ENCODE results near the gene DNMT1. TPM values are rescaled to one million over a fixed set of nuclear protein-coding genes. Genes with fewer than 3 reads are reported as not detected.

Gene DNMT1
- total RNA-seq, 2 experiments from 2014 or later, result 372 to 379 TPM

DNA sequence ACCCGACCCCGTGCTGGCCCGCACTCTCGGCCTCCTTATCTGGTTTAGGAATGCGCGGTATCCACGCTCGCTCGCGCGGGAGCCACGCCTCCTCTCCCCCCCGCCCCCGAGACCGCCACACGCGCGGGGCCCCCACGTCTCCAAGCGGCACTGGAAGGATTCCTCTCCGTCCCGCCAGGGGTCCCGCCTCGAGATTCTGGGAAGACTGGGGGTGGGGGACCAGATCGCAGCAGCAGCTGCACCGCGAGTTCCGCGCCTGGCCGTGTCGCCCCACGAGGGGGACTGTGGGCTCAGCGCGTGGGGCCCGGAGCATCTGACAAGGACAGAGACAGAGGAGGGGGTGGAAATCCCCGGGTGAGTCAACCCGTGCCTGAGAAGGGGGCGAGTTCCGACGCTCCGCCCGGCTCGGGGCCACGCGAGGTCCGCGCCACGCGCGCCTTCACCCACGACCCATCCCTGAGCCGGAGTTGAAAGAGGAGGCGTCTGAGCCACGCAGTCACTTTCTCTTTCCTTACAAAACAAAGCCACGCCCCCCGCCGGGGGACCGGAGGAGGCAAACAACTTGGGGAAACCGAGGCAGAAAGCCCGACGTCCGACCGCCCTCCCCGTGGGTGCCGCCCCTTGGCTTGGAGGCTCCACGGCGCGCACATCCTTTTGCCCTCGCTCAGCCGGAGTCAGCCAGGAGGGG, 35.6 kb upstream of the DNMT1 start:
- CTCF ChIA-PET, result interaction anchor here (0.9 to 3.8 kb wide), 3 partner anchors 19 to 159 kb away, joined by 3 to 23 read pairs (median 3); partner anchors contain the start of gene MRPL4
- H3K36me3 Mint-ChIP-seq (ENCODE audit: low read depth), result no peaks in the 10 kb centered on the region
- H3K27me3 Mint-ChIP-seq, result no peaks in the 10 kb centered on the region

DNA sequence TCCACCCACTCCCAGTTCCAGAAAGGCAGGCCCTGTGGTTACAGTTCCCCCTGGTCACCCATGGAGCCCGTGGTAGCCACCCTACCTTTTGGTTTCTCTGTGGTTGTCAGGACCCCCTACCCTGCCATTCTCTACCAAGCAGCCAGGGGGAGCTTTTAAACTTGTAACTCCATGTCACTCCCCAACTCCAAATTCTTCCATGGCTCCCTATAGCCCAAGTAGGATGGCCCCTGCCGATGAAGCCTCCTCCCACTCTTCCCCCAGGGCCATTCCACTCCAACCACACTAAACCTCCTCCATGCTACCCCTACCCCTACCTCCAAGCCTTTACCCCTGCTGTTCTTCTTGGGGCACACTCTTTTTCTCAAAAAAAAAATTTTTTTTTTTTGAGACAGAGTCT, 34.2 kb upstream of the DNMT1 start:
- POLR2A ChIA-PET, result interaction anchor here (0.7 to 1.2 kb wide), 4 partner anchors 30 to 133 kb away, joined by 3 read pairs; no protein-coding TSS in a partner anchor
- Mint-ChIP-seq H3K27me3 (no peaks in the 10 kb centered on the region), H3K9me3 (no peaks in the 10 kb centered on the region), H3K4me3 (no peak overlapping the region), H3K36me3 (ENCODE audit: low read depth) (no peaks in the 10 kb centered on the region), H3K27ac (peak overlapping the region; percentile 16), H3K4me1 (ENCODE audit: low read depth) (peaks cover 16% of the 10 kb centered on the region)
- DNase-seq, result peak; percentile 61
- TF ChIP-seq CTCF (IDR thresholded peaks at IDR 0.05), result peak; percentile 77
- intact Hi-C loops (cut with micrococcal nuclease), result no loop called here
- CTCF ChIA-PET, result interaction anchor here (0.8 to 3.8 kb wide), 11 partner anchors 11 to 105 kb away, joined by 3 to 23 read pairs (median 5); partner anchors contain the start of gene DNMT1
- peak; percentile 31 for ATAC-seq

More for the DNA sequence above, 35.6 kb upstream of the DNMT1 start:
- no peak for TF ChIP-seq CTCF (IDR thresholded peaks at IDR 0.05)
- ATAC-seq, result peak; percentile 22
- Mint-ChIP-seq H3K4me3 (peak overlapping the region; percentile 82), H3K4me1 (ENCODE audit: low read depth) (peaks cover 19% of the 10 kb centered on the region), H3K27ac (peak overlapping the region; percentile 81), H3K9me3 (no peaks in the 10 kb centered on the region)
- intact Hi-C loops (cut with micrococcal nuclease), result no loop called here
- POLR2A ChIA-PET, result interaction anchor here (1.0 kb wide), 1 partner anchor 61 kb away, joined by 3 read pairs; no protein-coding TSS in a partner anchor
- DNase-seq, result peak; percentile 69

DNA sequence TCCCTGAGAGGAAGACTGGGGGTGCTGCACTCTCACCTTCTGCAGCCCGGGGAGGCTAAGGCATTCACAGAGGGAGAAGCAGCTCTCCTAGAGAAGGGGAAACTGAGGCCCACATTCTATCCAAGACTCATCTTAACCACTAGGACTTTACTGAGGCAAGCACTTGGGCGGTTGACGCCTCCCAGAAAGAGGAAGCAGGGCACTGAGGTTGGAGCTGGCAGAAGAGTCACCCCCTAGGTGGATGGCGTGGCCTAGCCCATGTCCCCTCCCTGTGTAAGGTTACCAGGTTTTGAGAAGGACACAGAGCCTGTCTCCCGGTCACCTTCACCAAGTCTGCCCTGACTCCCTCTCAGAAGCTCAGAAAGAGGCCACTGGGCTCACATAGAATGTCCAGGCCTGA, 33.6 kb upstream of the DNMT1 start:
- Mint-ChIP-seq H3K27ac (no peak overlapping the region), H3K36me3 (ENCODE audit: low read depth) (no peaks in the 10 kb centered on the region), H3K4me1 (ENCODE audit: low read depth) (peaks cover 16% of the 10 kb centered on the region), H3K4me3 (no peak overlapping the region), H3K9me3 (no peaks in the 10 kb centered on the region), H3K27me3 (no peaks in the 10 kb centered on the region)
- no peak for ATAC-seq
- intact Hi-C loops (cut with micrococcal nuclease), result no loop called here
- ChIA-PET POLR2A (interaction anchor here (0.8 to 1.2 kb wide), 4 partner anchors 27 to 133 kb away, joined by 3 read pairs; no protein-coding TSS in a partner anchor), CTCF (interaction anchor here (1.0 to 3.8 kb wide), 10 partner anchors 12 to 85 kb away, joined by 3 to 23 read pairs (median 5); partner anchors contain the start of gene DNMT1)
- no peak for TF ChIP-seq CTCF (IDR thresholded peaks at IDR 0.05)
- DNase-seq, result no peak

GRCh38 chr19:10227026-10227971, 32.5 kb upstream of the DNMT1 start:
- DNase-seq, result peak; percentile 18
- Mint-ChIP-seq H3K27me3 (no peaks in the 10 kb centered on the region), H3K36me3 (ENCODE audit: low read depth) (no peaks in the 10 kb centered on the region), H3K27ac (no peak overlapping the region), H3K4me3 (no peak overlapping the region), H3K9me3 (no peaks in the 10 kb centered on the region), H3K4me1 (ENCODE audit: low read depth) (peaks cover 16% of the 10 kb centered on the region)
- CTCF ChIA-PET, result interaction anchor here (1.0 to 3.8 kb wide), 5 partner anchors 9 to 33 kb away, joined by 3 to 23 read pairs (median 3); no protein-coding TSS in a partner anchor
- POLR2A ChIA-PET, result interaction anchor here (1.0 to 2.7 kb wide), 4 partner anchors 9 to 61 kb away, joined by 3 to 7 read pairs (median 4); partner anchors contain the start of gene DNMT1
- intact Hi-C loops (cut with micrococcal nuclease), result no loop called here
- no peak for ATAC-seq
- no peak for TF ChIP-seq CTCF (IDR thresholded peaks at IDR 0.05)
